Endothelial cell of umbilical vein (primary cell): Measurements from ENCODE around the gene NAV2. TPM values are rescaled to one million over a fixed set of nuclear protein-coding genes. Genes with fewer than 3 reads are reported as not detected.

Experiments used
- BruUV-seq: library from RNA; stranded (reverse); fragments of 400-500 nt; replicated peaks from 2 replicates; lab custom pipeline; 2021; lab: Mats Ljungman, UMichigan
- CTCF ChIA-PET: fragments of 300-600, 350-600 bp; sonication (Branson Sonifier 250); formaldehyde crosslinking; loops from one replicate; lab custom pipeline; 2021; ENCODE audit warnings: antibody characterized with exemption, inconsistent platforms; lab: Charles Lee
- POLR2A ChIA-PET: fragments of 300-600, 350-600 bp; sonication (Branson Sonifier 250); formaldehyde crosslinking; loops from one replicate; lab custom pipeline; 2021; ENCODE audit warnings: antibody characterized with exemption, inconsistent platforms; lab: Charles Lee
- DNase-seq: peaks from one replicate; pipeline ENCODE4 v3.0.0-alpha.2; 2011; ENCODE audit warnings: low read depth, low spot score
- FAIRE-seq: peaks from 2 replicates; lab custom pipeline; 2011; peaks lifted over from hg19 to GRCh38; lab: Jason Lieb, UNC
- H2AFZ ChIP-seq: 2 replicates; pipeline ENCODE4 v1.6.0; 2012; ENCODE audit warnings: low read depth, low read length, control low read depth, inconsistent platforms
- H3K27ac ChIP-seq: 2 replicates; pipeline ENCODE4 v1.5.1; 2011; ENCODE audit warnings: low read depth, mild to moderate bottlenecking, control low read depth, low read length, moderate library complexity; ENCODE audit not compliant: insufficient read depth
- H3K27me3 ChIP-seq, 2 experiments: 2 replicates each; pipeline versions ENCODE4 v1.6.0 to v1.6.1; 2011; ENCODE audit warnings: low read length in 2 of 2, mixed read lengths in 1 of 2; ENCODE audit not compliant: control insufficient read depth in 2 of 2, insufficient read depth in 2 of 2
- H3K36me3 ChIP-seq, 2 experiments: 2 replicates in 1 of 2; 3 replicates in 1 of 2; pipeline ENCODE4 v1.5.1; 2011; ENCODE audit warnings: low read length in 2 of 2, mild to moderate bottlenecking in 1 of 2, moderate library complexity in 1 of 2; ENCODE audit not compliant: control insufficient read depth in 2 of 2, insufficient read depth in 2 of 2; ENCODE audit errors: extremely low read depth in 1 of 2
- H3K4me1 ChIP-seq: 3 replicates; pipeline ENCODE4 v1.5.1; 2011; ENCODE audit warnings: mild to moderate bottlenecking, low read length; ENCODE audit not compliant: control insufficient read depth, insufficient read depth; ENCODE audit errors: extremely low read depth
- H3K4me2 ChIP-seq: 2 replicates; pipeline ENCODE4 v1.6.1; 2011; ENCODE audit warnings: low read length, control low read depth, mixed read lengths; ENCODE audit not compliant: insufficient read depth
- H3K4me3 ChIP-seq, 3 experiments: fragments of 200-600 bp in 1 of 3; sonication (generic), shearing (Covaris generic) in 1 of 3; replicated peaks in 1 of 3; 2 replicates each; pipeline ENCODE4 v1.5.1; 2011 to 2016; ENCODE audit warnings: control low read depth in 3 of 3, low read length in 3 of 3, mild to moderate bottlenecking in 2 of 3, inconsistent platforms in 1 of 3, low read depth in 1 of 3, moderate library complexity in 1 of 3; ENCODE audit not compliant: insufficient read depth in 1 of 3
- H3K79me2 ChIP-seq: 2 replicates; pipeline ENCODE4 v1.6.0; 2012; ENCODE audit warnings: low read length, inconsistent platforms; ENCODE audit not compliant: control insufficient read depth, insufficient read depth
- H3K9ac ChIP-seq: replicated peaks from 2 replicates; pipeline ENCODE3; 2011; ENCODE audit warnings: low read length, control low read depth; ENCODE audit not compliant: insufficient read depth; ENCODE audit errors: extremely low read depth
- H3K9me1 ChIP-seq: replicated peaks from 3 replicates; pipeline ENCODE4 v1.6.0; 2011; ENCODE audit warnings: mild to moderate bottlenecking, low read length; ENCODE audit not compliant: control insufficient read depth, insufficient read depth; ENCODE audit errors: extremely low read depth
- H3K9me3 ChIP-seq: replicated peaks from 2 replicates; pipeline ENCODE4 v1.5.1; 2012; ENCODE audit warnings: low read length, inconsistent platforms; ENCODE audit not compliant: control insufficient read depth, insufficient read depth
- H4K20me1 ChIP-seq: replicated peaks from 2 replicates; pipeline ENCODE3; 2011; ENCODE audit warnings: mild to moderate bottlenecking, low read length; ENCODE audit not compliant: control insufficient read depth, insufficient read depth; ENCODE audit errors: extremely low read depth
- CTCF ChIP-seq, 2 donors: IDR thresholded peaks; 1 replicate in 1 of 2; 2 replicates in 1 of 2; pipeline ENCODE4 v1.5.1; 2011; ENCODE audit warnings: low read length in 2 of 2, mild to moderate bottlenecking in 2 of 2, moderate library complexity in 2 of 2, control low read depth in 1 of 2, inconsistent platforms in 1 of 2, low read depth in 1 of 2; ENCODE audit not compliant: insufficient read depth in 1 of 2; ENCODE audit errors: extremely low read depth in 1 of 2
- EZH2 ChIP-seq: IDR thresholded peaks from 2 replicates; pipeline ENCODE4 v1.6.1; 2012; ENCODE audit warnings: borderline replicate concordance, low read depth, mild to moderate bottlenecking, moderate library complexity, low read length, inconsistent platforms; ENCODE audit not compliant: severe bottlenecking
- FOS ChIP-seq: IDR thresholded peaks from 2 replicates; pipeline ENCODE4 v1.6.1; 2011; ENCODE audit warnings: mild to moderate bottlenecking, low read length, moderate library complexity, borderline replicate concordance; ENCODE audit not compliant: insufficient read depth
- GATA2 ChIP-seq: IDR thresholded peaks from 2 replicates; pipeline ENCODE4 v1.7.0; 2011; ENCODE audit warnings: low read depth, mild to moderate bottlenecking, moderate library complexity, mixed read lengths, low read length; ENCODE audit not compliant: insufficient read length, insufficient read depth
- JUN ChIP-seq: IDR thresholded peaks from 2 replicates; pipeline ENCODE4 v1.6.1; 2011; ENCODE audit warnings: borderline replicate concordance, low read depth; ENCODE audit not compliant: insufficient read length, insufficient read depth
- MAX ChIP-seq: IDR thresholded peaks from 2 replicates; pipeline ENCODE4 v1.6.1; 2011; ENCODE audit not compliant: insufficient read depth, insufficient read length
- MYC ChIP-seq: IDR thresholded peaks from one replicate; pipeline ENCODE4 v1.6.1; 2011; ENCODE audit warnings: mild to moderate bottlenecking, low read depth, low read length
- POLR2A ChIP-seq: IDR thresholded peaks from 2 replicates; pipeline ENCODE4 v1.6.1; 2012; ENCODE audit warnings: low read depth, mild to moderate bottlenecking, control low read depth, low read length
- POLR2AphosphoS5 ChIP-seq: IDR thresholded peaks from 2 replicates; pipeline ENCODE4 v1.6.1; 2012; ENCODE audit warnings: low read depth, mild to moderate bottlenecking, control low read depth, low read length, moderate library complexity; ENCODE audit not compliant: insufficient read depth
- dilution Hi-C: fragments of 300-500 bp; cut with MboI; formaldehyde crosslinking; loops from one replicate; pipeline ENCODE4 v1.15.0; 2019; ENCODE audit warnings: low sequenced_read_pairs; ENCODE audit not compliant: extremely low pct_ligation_motif_present
- intact Hi-C: fragments of 100-400 bp; cut with micrococcal nuclease; formaldehyde crosslinking; loops from one replicate; pipeline ENCODE4 v1.10.0; 2022
- polyA plus RNA-seq, 4 experiments: library from polyadenylated mRNA; depleted of rRNA in 3 of 4; stranded (reverse) in 3 of 4; unstranded in 1 of 4; fragments of >200 nt; gene quantifications; 2 replicates each; pipeline versions ENCODE4 v1.2.1 to v1.2.3, GENCODE V29; 2011 to 2012; ENCODE audit warnings: missing spikeins in 1 of 4
- total RNA-seq: library from RNA; stranded (reverse); gene quantifications from 2 replicates; pipeline ENCODE4 v1.2.3, GENCODE V29; 2021

NAV2 gene
- total and polyA plus RNA-seq, 2 donors (not counting 3 experiments of a cell fraction or from before 2014, with no cell fraction given): 10.9 to 68.0 TPM

GRCh38 chr11:19683862-19684491 lies 28.7 kb upstream of the NAV2 start:
- Histone ChIP-seq H3K4me2 (no peak overlapping the region), H3K27me3 (no peaks in the 10 kb centered on the region), H4K20me1 (no peaks in the 10 kb centered on the region), H2AFZ (no peak overlapping the region), H3K4me1 (peaks cover 33% of the 10 kb centered on the region), H3K4me3 (no peak overlapping the region), H3K27ac (no peak overlapping the region), H3K9me1 (no peaks in the 10 kb centered on the region), H3K9me3 (no peaks in the 10 kb centered on the region), H3K36me3 (no peaks in the 10 kb centered on the region), H3K9ac (no peak overlapping the region), H3K79me2 (no peaks in the 10 kb centered on the region)
- no peak for DNase-seq
- TF ChIP-seq MYC: no peak
- TF ChIP-seq CTCF (IDR thresholded peaks at IDR 0.05; ENCODE audit: extremely low read depth in 1 of 2, insufficient read depth in 1 of 2, low read depth in 1 of 2, low read length in 2 of 2): no peak
- TF ChIP-seq POLR2A: no peak
- TF ChIP-seq FOS: no peak
- TF ChIP-seq JUN: no peak
- TF ChIP-seq POLR2AphosphoS5: no peak
- TF ChIP-seq GATA2: no peak
- no peak for TF ChIP-seq MAX
- no peak for TF ChIP-seq EZH2
- dilution Hi-C loops (no loop called here), intact Hi-C loops (no loop called here)
- POLR2A ChIA-PET: no interaction called here
- BruUV-seq: no TSS peak
- CTCF ChIA-PET: interaction anchor here (0.9 to 1.9 kb wide), 8 partner anchors 9 to 120 kb away, joined by 3 to 8 read pairs (median 3); no protein-coding TSS in a partner anchor
- no peak for FAIRE-seq
